GM06990 (cell line): ENCODE measurements around the gene EHMT1.

Source experiments
- DNase-seq: peaks from one replicate; pipeline ENCODE4 v3.0.0-alpha.2; 2011; ENCODE audit not compliant: insufficient read length; ENCODE audit errors: extremely low read depth
- H3K27me3 ChIP-seq: replicated peaks from 2 replicates; pipeline ENCODE4 v1.6.0; 2011; ENCODE audit warnings: low read length; ENCODE audit not compliant: control insufficient read depth, insufficient read depth
- H3K36me3 ChIP-seq: 2 replicates; pipeline ENCODE4 v1.5.1; 2011; ENCODE audit warnings: low read length; ENCODE audit not compliant: control insufficient read depth, insufficient read depth
- H3K4me3 ChIP-seq: replicated peaks from 2 replicates; pipeline ENCODE4 v1.5.1; 2011; ENCODE audit warnings: low read depth, mild to moderate bottlenecking, control low read depth, low read length
- TF ChIP-seq, protein P1 (sequence below): IDR thresholded peaks from 2 replicates; pipeline ENCODE4 v1.5.1; 2011; ENCODE audit warnings: low read length, control low read depth, mild to moderate bottlenecking, inconsistent platforms; ENCODE audit not compliant: insufficient read depth, poor library complexity, severe bottlenecking

Gene EHMT1

DNA sequence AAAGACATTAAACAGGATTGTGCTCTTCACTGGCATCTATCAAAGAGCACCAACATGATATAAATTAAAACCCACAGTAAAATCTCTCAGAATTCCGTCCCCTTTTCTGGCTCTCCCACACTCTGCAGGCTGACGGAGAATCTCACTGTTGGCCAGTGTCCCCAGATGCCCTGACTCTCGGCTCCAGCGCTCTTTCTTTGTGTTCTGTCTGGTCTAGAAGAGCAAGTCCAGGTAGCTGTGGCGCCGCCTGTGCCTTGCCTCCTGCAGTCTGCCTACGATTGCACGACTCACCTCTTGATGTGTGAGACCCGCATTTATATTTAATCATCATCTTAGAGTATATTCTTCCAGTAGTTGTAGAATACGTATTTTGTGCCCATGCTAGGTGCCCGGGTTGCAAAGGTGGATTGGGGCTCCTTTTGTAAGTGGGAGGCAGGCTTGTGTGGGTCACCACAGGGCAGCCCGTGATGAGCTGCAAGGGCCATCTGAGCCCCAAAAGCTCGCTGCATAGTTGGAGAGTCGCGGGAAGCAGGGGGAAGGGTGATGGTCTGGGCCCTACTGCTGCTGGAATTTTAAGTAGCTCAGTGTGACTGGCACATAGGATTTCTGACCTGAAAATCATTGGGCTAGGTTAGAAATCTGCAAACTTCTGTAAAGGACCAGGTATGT is 55.6 kb downstream of the EHMT1 start:
- H3K4me3 ChIP-seq: no peak overlapping the region
- TF ChIP-seq, protein P1, sequence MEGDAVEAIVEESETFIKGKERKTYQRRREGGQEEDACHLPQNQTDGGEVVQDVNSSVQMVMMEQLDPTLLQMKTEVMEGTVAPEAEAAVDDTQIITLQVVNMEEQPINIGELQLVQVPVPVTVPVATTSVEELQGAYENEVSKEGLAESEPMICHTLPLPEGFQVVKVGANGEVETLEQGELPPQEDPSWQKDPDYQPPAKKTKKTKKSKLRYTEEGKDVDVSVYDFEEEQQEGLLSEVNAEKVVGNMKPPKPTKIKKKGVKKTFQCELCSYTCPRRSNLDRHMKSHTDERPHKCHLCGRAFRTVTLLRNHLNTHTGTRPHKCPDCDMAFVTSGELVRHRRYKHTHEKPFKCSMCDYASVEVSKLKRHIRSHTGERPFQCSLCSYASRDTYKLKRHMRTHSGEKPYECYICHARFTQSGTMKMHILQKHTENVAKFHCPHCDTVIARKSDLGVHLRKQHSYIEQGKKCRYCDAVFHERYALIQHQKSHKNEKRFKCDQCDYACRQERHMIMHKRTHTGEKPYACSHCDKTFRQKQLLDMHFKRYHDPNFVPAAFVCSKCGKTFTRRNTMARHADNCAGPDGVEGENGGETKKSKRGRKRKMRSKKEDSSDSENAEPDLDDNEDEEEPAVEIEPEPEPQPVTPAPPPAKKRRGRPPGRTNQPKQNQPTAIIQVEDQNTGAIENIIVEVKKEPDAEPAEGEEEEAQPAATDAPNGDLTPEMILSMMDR: no peak
- DNase-seq: no peak
- H3K27me3 ChIP-seq: no peaks in the 10 kb centered on the region
- H3K36me3 ChIP-seq: peaks cover 2% of the 10 kb centered on the region

GRCh38 chr9:137674976-137675320 is 56.1 kb downstream of the EHMT1 start:
- Histone ChIP-seq H3K36me3 (peaks cover 2% of the 10 kb centered on the region), H3K27me3 (no peaks in the 10 kb centered on the region), H3K4me3 (no peak overlapping the region)
- no peak for DNase-seq
- TF ChIP-seq, protein P1: no peak

GRCh38 chr9:137676998-137677397 is 58.2 kb downstream of the EHMT1 start:
- Histone ChIP-seq H3K4me3 (no peak overlapping the region), H3K36me3 (peaks cover 2% of the 10 kb centered on the region; the same call in 1 of the 2 replicates), H3K27me3 (no peaks in the 10 kb centered on the region)
- TF ChIP-seq, protein P1: no peak
- DNase-seq: no peak

DNA sequence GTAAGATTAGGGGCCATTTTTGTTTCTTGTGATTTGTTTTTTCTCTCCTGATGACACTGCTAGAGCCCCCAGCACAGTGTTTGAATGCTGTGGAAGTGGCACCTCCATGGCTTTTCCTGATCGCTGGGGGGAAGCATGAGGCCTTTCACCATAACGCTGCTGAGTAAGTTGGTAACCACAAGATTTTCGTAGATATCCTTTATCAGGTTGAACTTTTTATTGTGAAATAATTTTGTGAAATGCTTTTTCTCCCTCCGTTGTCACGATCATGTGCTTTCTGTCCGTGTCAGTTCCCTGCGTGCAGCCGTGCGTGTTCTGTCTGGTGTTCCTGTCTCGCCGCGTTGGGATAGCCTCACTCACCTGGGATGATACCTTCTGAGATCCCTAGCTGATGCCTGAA is 59.4 kb downstream of the EHMT1 start:
- Histone ChIP-seq H3K27me3 (no peaks in the 10 kb centered on the region), H3K4me3 (no peak overlapping the region), H3K36me3 (peaks cover 2% of the 10 kb centered on the region; the same call in 1 of the 2 replicates)
- TF ChIP-seq, protein P1: no peak
- DNase-seq: no peak

GRCh38 chr9:137679249-137679648 is 60.4 kb downstream of the EHMT1 start:
- Histone ChIP-seq H3K4me3 (no peak overlapping the region), H3K27me3 (no peaks in the 10 kb centered on the region), H3K36me3 (no peaks in the 10 kb centered on the region; the same call in 1 of the 2 replicates)
- no peak for DNase-seq
- TF ChIP-seq, protein P1: no peak
